Glutamatergic neuron (in vitro differentiated cells): ENCODE results near the gene DCLK2. TPM values are rescaled to one million over a fixed set of nuclear protein-coding genes. Genes with fewer than 3 reads are reported as not detected.

Experiments used
- DNase-seq: peaks from one replicate; pipeline ENCODE4 v3.0.0; 2022
- H3K27ac Mint-ChIP-seq: one replicate; pipeline ENCODE4 v1.8.0; 2020; ENCODE audit warnings: mild to moderate bottlenecking, mixed read lengths, inconsistent platforms; ENCODE audit not compliant: unreplicated experiment
- H3K27me3 Mint-ChIP-seq: one replicate; pipeline ENCODE4 v1.8.0; 2020; ENCODE audit warnings: mild to moderate bottlenecking, moderate library complexity, mixed read lengths, inconsistent platforms; ENCODE audit not compliant: unreplicated experiment
- H3K36me3 Mint-ChIP-seq: one replicate; pipeline ENCODE4 v1.8.0; 2020; ENCODE audit warnings: mild to moderate bottlenecking, mixed read lengths, inconsistent platforms; ENCODE audit not compliant: unreplicated experiment
- H3K4me1 Mint-ChIP-seq: one replicate; pipeline ENCODE4 v1.8.0; 2020; ENCODE audit warnings: mild to moderate bottlenecking, low read depth, mixed read lengths, inconsistent platforms; ENCODE audit not compliant: unreplicated experiment
- H3K4me3 Mint-ChIP-seq: one replicate; pipeline ENCODE4 v1.8.0; 2020; ENCODE audit warnings: mild to moderate bottlenecking, mixed read lengths, inconsistent platforms; ENCODE audit not compliant: unreplicated experiment
- H3K9me3 Mint-ChIP-seq: one replicate; pipeline ENCODE4 v1.8.0; 2020; ENCODE audit warnings: mild to moderate bottlenecking, moderate library complexity, mixed read lengths, inconsistent platforms; ENCODE audit not compliant: unreplicated experiment
- total RNA-seq: library from RNA; stranded (reverse); fragmentation: NEBNext Ultra II Directional; extraction: Animal tissue kit (Norgen Biotek cat#: 25700); gene quantifications from one replicate; pipeline ENCODE4 v1.2.1, GENCODE V29; 2021; ENCODE audit not compliant: unreplicated experiment
- TF ChIP-seq, protein P1 (sequence below): fragments of 200-600 bp; sonication (generic); IDR thresholded peaks from one replicate; pipeline ENCODE4 v1.5.0; 2021; ENCODE audit not compliant: partially characterized antibody, unreplicated experiment

Gene DCLK2
- total RNA-seq, 1 donor from 2014 or later = 36.8 TPM

GRCh38 chr4:150234246-150234645 is 156.0 kb downstream of the DCLK2 start:
- Mint-ChIP-seq H3K4me3 (no peak overlapping the region), H3K9me3 (peaks cover 6% of the 10 kb centered on the region), H3K27me3 (peaks cover 6% of the 10 kb centered on the region), H3K36me3 (peaks cover 10% of the 10 kb centered on the region), H3K4me1 (peaks cover 27% of the 10 kb centered on the region), H3K27ac (no peak overlapping the region)
- no peak for DNase-seq
- TF ChIP-seq, protein P1, sequence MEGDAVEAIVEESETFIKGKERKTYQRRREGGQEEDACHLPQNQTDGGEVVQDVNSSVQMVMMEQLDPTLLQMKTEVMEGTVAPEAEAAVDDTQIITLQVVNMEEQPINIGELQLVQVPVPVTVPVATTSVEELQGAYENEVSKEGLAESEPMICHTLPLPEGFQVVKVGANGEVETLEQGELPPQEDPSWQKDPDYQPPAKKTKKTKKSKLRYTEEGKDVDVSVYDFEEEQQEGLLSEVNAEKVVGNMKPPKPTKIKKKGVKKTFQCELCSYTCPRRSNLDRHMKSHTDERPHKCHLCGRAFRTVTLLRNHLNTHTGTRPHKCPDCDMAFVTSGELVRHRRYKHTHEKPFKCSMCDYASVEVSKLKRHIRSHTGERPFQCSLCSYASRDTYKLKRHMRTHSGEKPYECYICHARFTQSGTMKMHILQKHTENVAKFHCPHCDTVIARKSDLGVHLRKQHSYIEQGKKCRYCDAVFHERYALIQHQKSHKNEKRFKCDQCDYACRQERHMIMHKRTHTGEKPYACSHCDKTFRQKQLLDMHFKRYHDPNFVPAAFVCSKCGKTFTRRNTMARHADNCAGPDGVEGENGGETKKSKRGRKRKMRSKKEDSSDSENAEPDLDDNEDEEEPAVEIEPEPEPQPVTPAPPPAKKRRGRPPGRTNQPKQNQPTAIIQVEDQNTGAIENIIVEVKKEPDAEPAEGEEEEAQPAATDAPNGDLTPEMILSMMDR = no peak

DNA sequence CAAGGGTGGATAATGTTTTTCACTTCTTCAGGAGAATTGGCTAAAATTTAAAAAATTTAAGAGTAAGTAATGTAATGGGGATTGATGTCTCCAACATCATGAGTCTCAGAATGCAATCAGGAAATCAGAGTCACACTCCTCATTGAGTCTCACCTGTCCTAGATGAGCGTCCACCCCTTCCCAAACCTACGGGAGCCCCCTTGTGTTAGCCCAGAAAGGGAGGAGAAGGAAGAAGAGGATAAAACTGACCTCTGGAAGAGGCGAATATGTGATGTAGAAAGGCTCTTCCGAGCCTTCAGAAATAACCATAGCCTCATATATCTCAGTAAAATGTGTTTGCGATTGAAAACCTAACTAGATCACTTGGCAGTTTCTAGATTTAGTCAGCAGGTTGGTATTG is 157.1 kb downstream of the DCLK2 start:
- no peak overlapping the region for H3K4me3 Mint-ChIP-seq
- peaks cover 4% of the 10 kb centered on the region for H3K9me3 Mint-ChIP-seq
- TF ChIP-seq, protein P1 = no peak
- H3K27me3 Mint-ChIP-seq = peaks cover 3% of the 10 kb centered on the region
- peaks cover 24% of the 10 kb centered on the region for H3K4me1 Mint-ChIP-seq
- no peak for DNase-seq
- H3K27ac Mint-ChIP-seq = no peak overlapping the region
- peaks cover 10% of the 10 kb centered on the region for H3K36me3 Mint-ChIP-seq

GRCh38 chr4:150235808-150236271 is 157.6 kb downstream of the DCLK2 start:
- Mint-ChIP-seq H3K9me3 (no peaks in the 10 kb centered on the region), H3K36me3 (peaks cover 10% of the 10 kb centered on the region), H3K4me3 (no peak overlapping the region), H3K27me3 (no peaks in the 10 kb centered on the region), H3K27ac (no peak overlapping the region), H3K4me1 (peaks cover 19% of the 10 kb centered on the region)
- TF ChIP-seq, protein P1 = no peak
- DNase-seq = no peak

GRCh38 chr4:150236626-150237025 is 158.4 kb downstream of the DCLK2 start:
- Mint-ChIP-seq H3K27me3 (no peaks in the 10 kb centered on the region), H3K4me3 (no peak overlapping the region), H3K4me1 (peaks cover 11% of the 10 kb centered on the region), H3K9me3 (no peaks in the 10 kb centered on the region), H3K27ac (no peak overlapping the region), H3K36me3 (peaks cover 10% of the 10 kb centered on the region)
- TF ChIP-seq, protein P1 = no peak
- DNase-seq = no peak

- Mint-ChIP-seq H3K9me3 (no peaks in the 10 kb centered on the region), H3K4me3 (no peak overlapping the region), H3K4me1 (peaks cover 9% of the 10 kb centered on the region), H3K36me3 (peaks cover 9% of the 10 kb centered on the region), H3K27me3 (no peaks in the 10 kb centered on the region), H3K27ac (no peak overlapping the region)
- TF ChIP-seq, protein P1 = no peak
- no peak for DNase-seq
Observed at GRCh38 chr4:150237110-150237872, 159.0 kb downstream of the DCLK2 start.
